DND-41 (cell line): ENCODE measurements around the gene DCC.

Source experiments
- EZH2 ChIP-seq: IDR thresholded peaks from 3 replicates; pipeline ENCODE4 v1.6.1; 2012; ENCODE audit warnings: borderline replicate concordance, low read depth, mild to moderate bottlenecking, moderate library complexity, low read length, inconsistent platforms; ENCODE audit not compliant: severe bottlenecking
- TF ChIP-seq, protein P1 (sequence below): IDR thresholded peaks from 2 replicates; pipeline ENCODE4 v1.5.1; 2012; ENCODE audit warnings: borderline replicate concordance, low read length, moderate library complexity, mild to moderate bottlenecking; ENCODE audit not compliant: poor library complexity, severe bottlenecking; ENCODE audit errors: extremely low read depth

DNA sequence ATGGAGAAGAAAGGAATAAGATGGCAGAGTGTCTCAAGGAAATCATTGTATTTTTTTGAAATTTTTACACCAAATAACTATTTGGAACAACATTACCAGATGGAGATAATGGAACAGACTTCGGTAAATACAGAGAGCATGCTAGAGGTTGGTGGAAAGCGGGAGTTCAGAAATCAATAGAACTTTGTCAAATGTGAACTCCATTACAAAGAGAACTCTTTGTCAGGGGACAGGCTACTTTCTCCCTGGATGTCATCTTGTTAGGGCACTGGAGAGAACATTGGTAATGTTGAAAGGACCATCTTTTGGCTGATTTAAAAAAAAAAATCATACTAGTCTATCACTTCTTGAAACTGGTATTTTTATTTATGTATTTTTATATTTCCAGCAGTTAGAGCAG is 30.8 kb downstream of the DCC start:
- TF ChIP-seq, protein P1, sequence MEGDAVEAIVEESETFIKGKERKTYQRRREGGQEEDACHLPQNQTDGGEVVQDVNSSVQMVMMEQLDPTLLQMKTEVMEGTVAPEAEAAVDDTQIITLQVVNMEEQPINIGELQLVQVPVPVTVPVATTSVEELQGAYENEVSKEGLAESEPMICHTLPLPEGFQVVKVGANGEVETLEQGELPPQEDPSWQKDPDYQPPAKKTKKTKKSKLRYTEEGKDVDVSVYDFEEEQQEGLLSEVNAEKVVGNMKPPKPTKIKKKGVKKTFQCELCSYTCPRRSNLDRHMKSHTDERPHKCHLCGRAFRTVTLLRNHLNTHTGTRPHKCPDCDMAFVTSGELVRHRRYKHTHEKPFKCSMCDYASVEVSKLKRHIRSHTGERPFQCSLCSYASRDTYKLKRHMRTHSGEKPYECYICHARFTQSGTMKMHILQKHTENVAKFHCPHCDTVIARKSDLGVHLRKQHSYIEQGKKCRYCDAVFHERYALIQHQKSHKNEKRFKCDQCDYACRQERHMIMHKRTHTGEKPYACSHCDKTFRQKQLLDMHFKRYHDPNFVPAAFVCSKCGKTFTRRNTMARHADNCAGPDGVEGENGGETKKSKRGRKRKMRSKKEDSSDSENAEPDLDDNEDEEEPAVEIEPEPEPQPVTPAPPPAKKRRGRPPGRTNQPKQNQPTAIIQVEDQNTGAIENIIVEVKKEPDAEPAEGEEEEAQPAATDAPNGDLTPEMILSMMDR = no peak
- no peak for TF ChIP-seq EZH2
